ENCODE measurements around the gene ATXN10. TPM values are rescaled to one million over a fixed set of nuclear protein-coding genes. Genes with fewer than 3 reads are reported as not detected.

The ATXN10 gene
- total and polyA plus RNA-seq, 2 of the 13 experiments (the other 11 are each of a cell fraction or from before 2014, with no cell fraction given) = 60.1 to 194 TPM

GRCh38 chr22:45720839-45721378, 49.3 kb downstream of the ATXN10 start (continued):
- TF ChIP-seq, protein P1, sequence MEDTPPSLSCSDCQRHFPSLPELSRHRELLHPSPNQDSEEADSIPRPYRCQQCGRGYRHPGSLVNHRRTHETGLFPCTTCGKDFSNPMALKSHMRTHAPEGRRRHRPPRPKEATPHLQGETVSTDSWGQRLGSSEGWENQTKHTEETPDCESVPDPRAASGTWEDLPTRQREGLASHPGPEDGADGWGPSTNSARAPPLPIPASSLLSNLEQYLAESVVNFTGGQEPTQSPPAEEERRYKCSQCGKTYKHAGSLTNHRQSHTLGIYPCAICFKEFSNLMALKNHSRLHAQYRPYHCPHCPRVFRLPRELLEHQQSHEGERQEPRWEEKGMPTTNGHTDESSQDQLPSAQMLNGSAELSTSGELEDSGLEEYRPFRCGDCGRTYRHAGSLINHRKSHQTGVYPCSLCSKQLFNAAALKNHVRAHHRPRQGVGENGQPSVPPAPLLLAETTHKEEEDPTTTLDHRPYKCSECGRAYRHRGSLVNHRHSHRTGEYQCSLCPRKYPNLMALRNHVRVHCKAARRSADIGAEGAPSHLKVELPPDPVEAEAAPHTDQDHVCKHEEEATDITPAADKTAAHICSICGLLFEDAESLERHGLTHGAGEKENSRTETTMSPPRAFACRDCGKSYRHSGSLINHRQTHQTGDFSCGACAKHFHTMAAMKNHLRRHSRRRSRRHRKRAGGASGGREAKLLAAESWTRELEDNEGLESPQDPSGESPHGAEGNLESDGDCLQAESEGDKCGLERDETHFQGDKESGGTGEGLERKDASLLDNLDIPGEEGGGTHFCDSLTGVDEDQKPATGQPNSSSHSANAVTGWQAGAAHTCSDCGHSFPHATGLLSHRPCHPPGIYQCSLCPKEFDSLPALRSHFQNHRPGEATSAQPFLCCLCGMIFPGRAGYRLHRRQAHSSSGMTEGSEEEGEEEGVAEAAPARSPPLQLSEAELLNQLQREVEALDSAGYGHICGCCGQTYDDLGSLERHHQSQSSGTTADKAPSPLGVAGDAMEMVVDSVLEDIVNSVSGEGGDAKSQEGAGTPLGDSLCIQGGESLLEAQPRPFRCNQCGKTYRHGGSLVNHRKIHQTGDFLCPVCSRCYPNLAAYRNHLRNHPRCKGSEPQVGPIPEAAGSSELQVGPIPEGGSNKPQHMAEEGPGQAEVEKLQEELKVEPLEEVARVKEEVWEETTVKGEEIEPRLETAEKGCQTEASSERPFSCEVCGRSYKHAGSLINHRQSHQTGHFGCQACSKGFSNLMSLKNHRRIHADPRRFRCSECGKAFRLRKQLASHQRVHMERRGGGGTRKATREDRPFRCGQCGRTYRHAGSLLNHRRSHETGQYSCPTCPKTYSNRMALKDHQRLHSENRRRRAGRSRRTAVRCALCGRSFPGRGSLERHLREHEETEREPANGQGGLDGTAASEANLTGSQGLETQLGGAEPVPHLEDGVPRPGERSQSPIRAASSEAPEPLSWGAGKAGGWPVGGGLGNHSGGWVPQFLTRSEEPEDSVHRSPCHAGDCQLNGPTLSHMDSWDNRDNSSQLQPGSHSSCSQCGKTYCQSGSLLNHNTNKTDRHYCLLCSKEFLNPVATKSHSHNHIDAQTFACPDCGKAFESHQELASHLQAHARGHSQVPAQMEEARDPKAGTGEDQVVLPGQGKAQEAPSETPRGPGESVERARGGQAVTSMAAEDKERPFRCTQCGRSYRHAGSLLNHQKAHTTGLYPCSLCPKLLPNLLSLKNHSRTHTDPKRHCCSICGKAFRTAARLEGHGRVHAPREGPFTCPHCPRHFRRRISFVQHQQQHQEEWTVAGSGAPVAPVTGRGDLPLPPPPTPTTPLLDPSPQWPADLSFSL (CRISPR knock-in tag; IDR thresholded peaks at IDR 0.05) = no peak
- no peak for TF ChIP-seq TSC22D2 (CRISPR knock-in tag; IDR thresholded peaks at IDR 0.05; ENCODE audit: borderline replicate concordance)

GRCh38 chr22:45722006-45722405, 50.4 kb downstream of the ATXN10 start:
- 87% methylated on average over 2 of the region's 2 CpGs for WGBS (ENCODE audit: low lambda C conversion rate)
- H3K27ac ChIP-seq (ENCODE audit: extremely low read length, insufficient read depth, low read length) = no peak overlapping the region
- ChIA-PET CTCF (ENCODE audit: low intra/inter-chr PET ratio, low total read pairs) (no interaction called here), POLR2A (no interaction called here)
- H4K20me1 ChIP-seq (ENCODE audit: insufficient read depth, low read length) = no peaks in the 10 kb centered on the region; the same call in 1 of the 2 replicates
- BruUV-seq (replicated peaks) = no TSS peak
- H3K79me2 ChIP-seq (ENCODE audit: insufficient read depth, low read length) = peaks cover 38% of the 10 kb centered on the region
- FAIRE-seq = no peak
- no peak overlapping the region for H2AFZ ChIP-seq (ENCODE audit: low read length)
- no peak for DNase-seq (ENCODE audit: low spot score)
- peaks cover 6 to 36% of the 10 kb centered on the region in 2 experiments for H3K36me3 ChIP-seq (replicated peaks in 1 of 2; ENCODE audit: control insufficient read depth in 1 of 2, insufficient read depth in 2 of 2, low read length in 2 of 2)
- no peak overlapping the region for H3K4me2 ChIP-seq (ENCODE audit: low read depth, low read length)
- in situ Hi-C loops (cut with HindIII; ENCODE audit: extremely low pct_ligation_motif_present, low pct_unique_long_range_greater_than_20kb) = no loop called here
- H3K4me3 ChIP-seq (replicated peaks in 1 of 3; ENCODE audit: insufficient read depth in 1 of 3, low read depth in 2 of 3, low read length in 3 of 3) = no peak overlapping the region
- no peaks in the 10 kb centered on the region for H3K27me3 ChIP-seq (ENCODE audit: control insufficient read depth in 1 of 2, insufficient read depth in 2 of 2, low read length in 2 of 2)
- no peaks in the 10 kb centered on the region for H3K9me3 ChIP-seq (ENCODE audit: low read length)
- intact Hi-C loops (cut with micrococcal nuclease; ENCODE audit: unreplicated experiment) = no loop called here
- H3K4me1 ChIP-seq (ENCODE audit: insufficient read depth, low read length) = no peaks in the 10 kb centered on the region
- no peak overlapping the region for H3K9ac ChIP-seq (ENCODE audit: insufficient read depth, low read depth, low read length)
- no peak for ATAC-seq
- no peak for TF ChIP-seq ZFP82 (CRISPR knock-in tag; IDR thresholded peaks at IDR 0.05; ENCODE audit: borderline replicate concordance)
- no peak for TF ChIP-seq ZMYM3 (CRISPR knock-in tag; IDR thresholded peaks at IDR 0.05)
- no peak for TF ChIP-seq SNRNP70 (IDR thresholded peaks at IDR 0.05; ENCODE audit: low read depth, low read length)
- TF ChIP-seq E2F5 (CRISPR knock-in tag; conservative IDR thresholded peaks at IDR 0.05) = no peak
- no peak for TF ChIP-seq ZNF550 (CRISPR knock-in tag; IDR thresholded peaks at IDR 0.05; ENCODE audit: borderline replicate concordance)
- TF ChIP-seq ZNF263 (CRISPR knock-in tag; IDR thresholded peaks at IDR 0.05) = no peak
- TF ChIP-seq ZNF577 (CRISPR knock-in tag; IDR thresholded peaks at IDR 0.05; ENCODE audit: borderline replicate concordance, low read depth) = no peak
- no peak for TF ChIP-seq POLR2A (IDR thresholded peaks at IDR 0.05; ENCODE audit: insufficient read depth in 1 of 2, low read depth in 2 of 2, low read length in 2 of 2)
- TF ChIP-seq ZNF710 (CRISPR knock-in tag; IDR thresholded peaks at IDR 0.05; ENCODE audit: borderline replicate concordance) = no peak
- TF ChIP-seq PHF8 (CRISPR knock-in tag; IDR thresholded peaks at IDR 0.05) = no peak
- TF ChIP-seq FOXM1 (CRISPR knock-in tag; IDR thresholded peaks at IDR 0.05) = no peak

All from HepG2 (cell line).